OCI-M2 (cell line): ENCODE data around the gene MSANTD7.
A peak's percentile ranks its signal among the peaks of the same experiment; 100 is the strongest.
"Not testable (repeated sequence)": the region's sequence is repeated elsewhere in the genome, so short reads cannot be mapped to it uniquely, and the experiment has no call there.

Experiments used
- DNase-seq: peaks from one replicate; lab custom pipeline; 2025; ENCODE audit not compliant: unreplicated experiment; lab: John Stamatoyannopoulos, UW

The MSANTD7 gene

GRCh38 chr10:14837003-14837756 lies 926 bp upstream of the MSANTD7 start:
- no peak for DNase-seq

- DNase-seq: no peak
Measured at GRCh38 chr10:14838582-14839304, 637 bp downstream of the MSANTD7 start.

- no peak for DNase-seq
Measured at GRCh38 chr10:14839305-14839695, 1.2 kb downstream of the MSANTD7 start.

GRCh38 chr10:14840178-14840577 lies 2.1 kb downstream of the MSANTD7 start:
- no peak for DNase-seq

GRCh38 chr10:14843327-14843988 lies 5.4 kb downstream of the MSANTD7 start:
- DNase-seq: no peak

GRCh38 chr10:14844948-14845347 lies 6.8 kb downstream of the MSANTD7 start:
- no peak for DNase-seq

GRCh38 chr10:14852236-14852635 lies 14.1 kb downstream of the MSANTD7 start:
- DNase-seq: no peak

GRCh38 chr10:14855453-14855852 lies 17.3 kb downstream of the MSANTD7 start:
- DNase-seq: no peak

GRCh38 chr10:14858338-14858960 lies 20.3 kb downstream of the MSANTD7 start:
- no peak for DNase-seq

GRCh38 chr10:14859043-14859442 lies 20.9 kb downstream of the MSANTD7 start:
- no peak for DNase-seq

- DNase-seq: no peak
Measured at GRCh38 chr10:14859775-14860174, 21.7 kb downstream of the MSANTD7 start.

GRCh38 chr10:14860791-14861190 lies 22.7 kb downstream of the MSANTD7 start:
- DNase-seq: no peak

GRCh38 chr10:14864466-14864865 lies 26.4 kb downstream of the MSANTD7 start:
- DNase-seq: not testable (repeated sequence)

- DNase-seq: not testable (repeated sequence)
Measured at GRCh38 chr10:14864871-14865270, 26.8 kb downstream of the MSANTD7 start.

- DNase-seq: no peak
Measured at GRCh38 chr10:14873090-14873760, 35.1 kb downstream of the MSANTD7 start.

GRCh38 chr10:14875941-14876340 lies 37.8 kb downstream of the MSANTD7 start:
- no peak for DNase-seq

- no peak for DNase-seq
Measured at GRCh38 chr10:14876764-14877163, 38.7 kb downstream of the MSANTD7 start.

GRCh38 chr10:14878266-14879123 lies 40.4 kb downstream of the MSANTD7 start, which contains the start of gene SUV39H2:
Gene SUV39H2, plus strand, starts transcription at chr10:14878866. Its CDS starts 23 bp downstream, at chr10:14878889.
- peak; percentile 37 for DNase-seq

GRCh38 chr10:14879124-14879927 lies 41.2 kb downstream of the MSANTD7 start:
- DNase-seq: no peak
